Thyroid gland (tissue), 4 donors: Measurements from ENCODE around the gene FGF11.
"Not testable (repeated sequence)": the region's sequence is repeated elsewhere in the genome, so short reads cannot be mapped to it uniquely, and the experiment has no call there.

Experiments used
- CTCF ChIP-seq, 6 experiments: fragments of 200-600 bp in 3 of 6; fragments of 450-650 bp in 3 of 6; sonication (generic) in 3 of 6; IDR thresholded peaks; one replicate each; pipeline ENCODE4 v1.5.1; 2016 to 2019; ENCODE audit warnings: antibody characterized with exemption in 6 of 6, mild to moderate bottlenecking in 2 of 6, inconsistent platforms in 1 of 6, moderate library complexity in 1 of 6
- POLR2A ChIP-seq, 2 donors: fragments of 450-650 bp; IDR thresholded peaks; one replicate each; pipeline ENCODE4 v1.6.1; 2017; ENCODE audit warnings: antibody characterized with exemption in 2 of 2, mild to moderate bottlenecking in 2 of 2, moderate library complexity in 1 of 2

- TF ChIP-seq POLR2A, CTCF (IDR thresholded peaks at IDR 0.05): not testable (repeated sequence)
These were observed 35.5 kb downstream of the FGF11 start for GRCh38 chr17:7474767-7475166.
